Measurements from ENCODE around the gene UGT1A8.

Gene UGT1A8

DNA sequence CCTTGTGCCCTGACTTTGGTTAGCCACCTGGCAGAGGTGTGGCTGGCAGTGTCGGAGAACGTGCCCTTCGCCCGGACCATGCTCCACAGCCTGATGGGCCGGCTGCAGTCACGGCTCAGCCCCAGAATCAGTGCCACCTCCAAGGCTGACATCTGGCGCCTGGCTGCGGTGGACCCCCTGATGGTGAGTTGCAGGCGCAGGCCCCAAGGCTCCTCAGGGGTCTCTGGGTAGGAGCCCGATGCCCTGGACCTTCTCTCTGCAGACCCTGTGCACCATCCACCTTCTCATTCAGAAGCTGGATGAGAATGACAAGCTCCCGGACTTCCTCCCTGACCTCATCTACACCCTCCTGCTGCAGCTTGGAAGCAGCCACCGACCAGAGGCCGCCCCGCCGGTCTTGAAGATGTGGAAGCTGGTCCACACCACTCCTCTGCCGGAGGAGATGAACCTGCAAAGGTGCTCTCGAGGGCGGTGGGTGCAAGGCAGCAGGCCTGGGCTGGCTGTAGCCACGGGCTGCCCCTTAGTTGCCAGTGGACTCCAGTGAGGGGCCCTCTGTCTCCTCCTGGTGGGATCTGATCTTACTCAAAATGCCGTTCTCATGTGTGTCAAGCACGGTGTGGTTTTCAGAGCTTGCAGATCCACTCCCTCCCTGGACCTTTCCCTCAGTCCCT is 204.8 kb downstream of the UGT1A8 start:
- no peaks in the 10 kb centered on the region for H3K9me2 ChIP-seq (ENCODE audit: low read depth, low read length)

More for the DNA sequence above, 204.8 kb downstream of the UGT1A8 start:
- Histone ChIP-seq H3K36me3 (ENCODE audit: insufficient read depth, low read length) (no peaks in the 10 kb centered on the region), H3K27me3 (ENCODE audit: insufficient read depth, low read length) (peaks cover 9% of the 10 kb centered on the region; the same call in 1 of the 2 replicates), H3K4me3 (ENCODE audit: low read depth, low read length, poor library complexity, severe bottlenecking) (no peak overlapping the region), H3K9me3 (ENCODE audit: low read length) (no peaks in the 10 kb centered on the region), H4K20me1 (ENCODE audit: insufficient read depth, low read length) (no peaks in the 10 kb centered on the region), H3K4me1 (ENCODE audit: insufficient read depth, low read length, severe bottlenecking) (no peaks in the 10 kb centered on the region), H3K4me2 (ENCODE audit: low read length) (no peak overlapping the region), H3K79me2 (ENCODE audit: insufficient read depth, low read length) (no peaks in the 10 kb centered on the region), H3K9ac (ENCODE audit: low read length) (no peak overlapping the region), H2AFZ (ENCODE audit: low read length) (no peak overlapping the region), H3F3A (ENCODE audit: insufficient read depth, low read length) (no peaks in the 10 kb centered on the region), H3K27ac (ENCODE audit: low read depth, low read length, poor library complexity, severe bottlenecking) (no peak overlapping the region)
- no peak for TF ChIP-seq EZH2 (IDR thresholded peaks at IDR 0.05; ENCODE audit: borderline replicate concordance, low read length)
- TF ChIP-seq, protein P1, sequence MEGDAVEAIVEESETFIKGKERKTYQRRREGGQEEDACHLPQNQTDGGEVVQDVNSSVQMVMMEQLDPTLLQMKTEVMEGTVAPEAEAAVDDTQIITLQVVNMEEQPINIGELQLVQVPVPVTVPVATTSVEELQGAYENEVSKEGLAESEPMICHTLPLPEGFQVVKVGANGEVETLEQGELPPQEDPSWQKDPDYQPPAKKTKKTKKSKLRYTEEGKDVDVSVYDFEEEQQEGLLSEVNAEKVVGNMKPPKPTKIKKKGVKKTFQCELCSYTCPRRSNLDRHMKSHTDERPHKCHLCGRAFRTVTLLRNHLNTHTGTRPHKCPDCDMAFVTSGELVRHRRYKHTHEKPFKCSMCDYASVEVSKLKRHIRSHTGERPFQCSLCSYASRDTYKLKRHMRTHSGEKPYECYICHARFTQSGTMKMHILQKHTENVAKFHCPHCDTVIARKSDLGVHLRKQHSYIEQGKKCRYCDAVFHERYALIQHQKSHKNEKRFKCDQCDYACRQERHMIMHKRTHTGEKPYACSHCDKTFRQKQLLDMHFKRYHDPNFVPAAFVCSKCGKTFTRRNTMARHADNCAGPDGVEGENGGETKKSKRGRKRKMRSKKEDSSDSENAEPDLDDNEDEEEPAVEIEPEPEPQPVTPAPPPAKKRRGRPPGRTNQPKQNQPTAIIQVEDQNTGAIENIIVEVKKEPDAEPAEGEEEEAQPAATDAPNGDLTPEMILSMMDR (IDR thresholded peaks at IDR 0.05; ENCODE audit: low read length) = no peak
